SHP77 (cell line): ENCODE data around the gene CCR8.
"Not testable (repeated sequence)": the region's sequence is repeated elsewhere in the genome, so short reads cannot be mapped to it uniquely, and the experiment has no call there.

Experiments
- DNase-seq, 2 experiments: peaks; one replicate each; lab custom pipeline; 2025; lab: John Stamatoyannopoulos, UW

Gene CCR8

GRCh38 chr3:39349080-39349479, 19.6 kb downstream of the CCR8 start:
- peak; percentile 64 to 69 for DNase-seq

GRCh38 chr3:39350714-39351113, 21.2 kb downstream of the CCR8 start:
- DNase-seq, result no peak

- DNase-seq, result not testable (repeated sequence)
Measured at GRCh38 chr3:39351134-39351533, 21.6 kb downstream of the CCR8 start.

GRCh38 chr3:39353168-39353927, 23.8 kb downstream of the CCR8 start:
- not testable (repeated sequence) for DNase-seq

GRCh38 chr3:39358333-39358732, 28.8 kb downstream of the CCR8 start:
- DNase-seq, result no peak

- DNase-seq, result no peak
Measured at GRCh38 chr3:39361252-39361927, 31.9 kb downstream of the CCR8 start.

- peak in 1 of 2 experiments; percentile 1 for DNase-seq
Measured at GRCh38 chr3:39362192-39362591, 32.7 kb downstream of the CCR8 start.

- DNase-seq, result no peak
Measured at GRCh38 chr3:39362812-39363211, 33.3 kb downstream of the CCR8 start.

- DNase-seq, result not testable (repeated sequence)
Measured at GRCh38 chr3:39370450-39370849, 40.9 kb downstream of the CCR8 start.

GRCh38 chr3:39372833-39373232, 43.3 kb downstream of the CCR8 start:
- DNase-seq, result no peak

GRCh38 chr3:39376959-39377634, 47.6 kb downstream of the CCR8 start:
- DNase-seq, result no peak

GRCh38 chr3:39378088-39378487, 48.6 kb downstream of the CCR8 start:
- DNase-seq, result no peak

- DNase-seq, result no peak
Measured at GRCh38 chr3:39378957-39379777, 49.7 kb downstream of the CCR8 start.

GRCh38 chr3:39379778-39380155, 50.3 kb downstream of the CCR8 start:
- DNase-seq, result no peak

- no peak for DNase-seq
Measured at GRCh38 chr3:39381432-39381831, 51.9 kb downstream of the CCR8 start.
